HG03280 (cell line): ENCODE data around the gene FOXL3.
"Not testable (repeated sequence)": the region's sequence is repeated elsewhere in the genome, so short reads cannot be mapped to it uniquely, and the experiment has no call there.

Experiments used
- ATAC-seq: cut with Tn5 transposase; IDR thresholded peaks from one replicate; pipeline ENCODE4 v1.9.1; 2021; ENCODE audit warnings: mild to moderate bottlenecking, moderate library complexity; ENCODE audit not compliant: unreplicated experiment

FOXL3 gene

DNA sequence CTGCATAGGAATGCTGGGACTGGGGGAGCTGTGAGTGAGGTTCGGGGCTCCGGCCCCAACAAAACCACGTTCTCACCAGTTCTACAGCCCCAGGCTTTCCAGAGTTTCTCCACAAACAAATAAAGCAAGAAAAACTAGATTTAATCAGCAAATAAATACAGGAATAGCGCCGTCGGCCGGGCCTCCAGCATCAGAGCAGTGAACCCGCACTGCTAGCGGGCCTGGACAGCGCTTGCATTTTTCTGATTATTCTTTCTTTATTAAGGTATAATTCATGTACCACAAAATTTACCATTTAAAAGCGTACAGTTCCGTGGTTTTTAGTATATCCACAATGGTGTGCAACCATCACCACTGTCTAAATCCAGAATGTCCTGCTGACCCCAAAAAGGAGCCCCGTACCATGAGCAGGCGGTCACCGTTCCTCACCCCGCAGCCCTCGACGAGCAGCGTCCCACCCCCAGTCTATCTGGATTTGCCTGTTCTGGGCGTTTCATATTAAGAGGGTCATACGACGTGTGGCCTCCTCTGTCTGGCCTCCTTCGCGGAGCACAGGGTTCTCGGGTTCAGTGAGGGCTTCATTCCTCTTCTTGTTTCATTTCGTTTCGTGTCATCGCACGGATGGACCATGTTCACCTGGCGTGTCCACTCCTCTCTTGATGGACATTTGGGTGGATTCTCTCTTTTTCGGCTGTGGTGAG is 35.5 kb upstream of the FOXL3 start:
- no peak for ATAC-seq

DNA sequence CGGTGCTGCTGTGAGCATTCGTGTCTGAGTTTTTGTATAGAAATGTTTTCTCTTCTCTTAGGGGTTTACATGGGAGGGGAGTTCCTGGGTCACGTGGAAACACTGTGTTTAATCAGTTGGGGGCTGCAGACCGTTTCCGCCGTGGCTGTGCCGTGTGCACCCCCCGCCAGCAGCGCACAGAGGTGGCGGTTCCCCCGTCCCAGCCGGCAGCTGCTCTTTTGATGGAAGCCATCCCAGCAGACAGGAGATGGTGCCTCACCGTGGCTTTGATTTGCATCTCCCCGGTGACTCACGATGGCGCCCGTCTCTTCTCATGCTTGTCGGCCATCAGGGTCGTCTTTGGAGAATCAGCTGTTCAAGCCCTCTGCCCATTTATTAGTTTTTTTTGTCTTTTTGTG is 34.9 kb upstream of the FOXL3 start:
- no peak for ATAC-seq

GRCh38 chr7:255721-256361 is 34.1 kb upstream of the FOXL3 start:
- no peak for ATAC-seq

DNA sequence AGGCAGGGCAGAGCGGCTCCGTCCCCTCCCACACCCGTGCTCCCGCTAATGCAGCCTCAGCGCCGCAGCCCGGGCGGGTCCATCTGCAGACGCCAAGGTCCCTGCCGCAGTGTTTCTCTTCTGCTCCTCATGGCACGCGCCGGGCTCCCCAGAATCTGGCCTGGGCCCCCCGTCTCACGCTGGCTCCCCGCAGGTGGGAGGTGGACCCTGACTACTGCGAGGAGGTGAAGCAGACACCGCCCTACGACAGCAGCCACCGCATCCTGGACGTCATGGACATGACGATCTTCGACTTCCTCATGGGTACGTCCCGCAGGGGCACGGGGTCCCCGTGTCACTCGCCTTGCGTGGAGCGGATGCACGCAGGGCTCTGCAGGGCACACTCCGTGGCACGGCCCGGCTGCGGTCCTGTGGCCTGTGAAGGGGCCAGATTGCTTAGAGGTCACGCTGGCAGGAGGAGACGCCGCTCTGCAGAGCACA is 33.5 kb upstream of the FOXL3 start:
- no peak for ATAC-seq

DNA sequence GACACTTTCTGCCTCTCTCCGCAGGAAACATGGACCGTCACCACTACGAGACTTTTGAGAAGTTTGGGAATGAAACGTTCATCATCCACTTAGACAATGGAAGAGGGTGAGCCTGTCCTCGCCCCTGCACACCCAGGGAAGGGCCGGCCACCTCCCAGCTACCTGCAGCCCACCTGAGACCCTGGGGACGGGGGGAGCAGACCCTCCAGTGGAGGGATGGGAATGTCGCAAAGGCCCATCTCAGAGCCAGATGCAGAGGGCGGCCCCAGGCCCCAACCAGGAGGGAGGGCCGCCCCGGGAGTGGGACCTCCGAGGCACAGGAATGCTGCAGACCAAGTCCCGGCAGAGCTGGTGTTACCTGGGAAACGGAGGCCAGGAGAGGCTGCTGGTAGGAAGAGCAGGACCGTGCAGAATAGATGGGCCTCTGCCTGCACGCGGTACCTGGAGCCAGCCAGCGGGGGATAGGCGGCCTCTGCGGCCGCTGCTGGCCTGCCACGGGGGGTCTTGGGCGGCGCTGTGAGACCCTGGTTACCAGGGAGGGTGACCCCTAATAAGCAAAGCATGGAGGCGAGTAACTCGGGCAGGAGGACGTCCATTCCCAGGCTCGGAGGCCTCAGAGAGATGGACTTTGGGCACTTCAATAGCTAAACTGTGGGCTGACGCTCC is 32.9 kb upstream of the FOXL3 start:
- no peak for ATAC-seq

- no peak for ATAC-seq
Observed at GRCh38 chr7:257647-257992, 32.4 kb upstream of the FOXL3 start.

- ATAC-seq: no peak
Observed at GRCh38 chr7:258476-259190, 31.3 kb upstream of the FOXL3 start.

- no peak for ATAC-seq
Observed at GRCh38 chr7:259191-259505, 30.8 kb upstream of the FOXL3 start.

GRCh38 chr7:259751-260405 is 30.1 kb upstream of the FOXL3 start:
- no peak for ATAC-seq

- ATAC-seq: no peak
Observed at GRCh38 chr7:260441-261281, 29.3 kb upstream of the FOXL3 start.

GRCh38 chr7:261341-262250 is 28.4 kb upstream of the FOXL3 start:
- no peak for ATAC-seq

- ATAC-seq: no peak
Observed at GRCh38 chr7:262251-262572, 27.8 kb upstream of the FOXL3 start.

DNA sequence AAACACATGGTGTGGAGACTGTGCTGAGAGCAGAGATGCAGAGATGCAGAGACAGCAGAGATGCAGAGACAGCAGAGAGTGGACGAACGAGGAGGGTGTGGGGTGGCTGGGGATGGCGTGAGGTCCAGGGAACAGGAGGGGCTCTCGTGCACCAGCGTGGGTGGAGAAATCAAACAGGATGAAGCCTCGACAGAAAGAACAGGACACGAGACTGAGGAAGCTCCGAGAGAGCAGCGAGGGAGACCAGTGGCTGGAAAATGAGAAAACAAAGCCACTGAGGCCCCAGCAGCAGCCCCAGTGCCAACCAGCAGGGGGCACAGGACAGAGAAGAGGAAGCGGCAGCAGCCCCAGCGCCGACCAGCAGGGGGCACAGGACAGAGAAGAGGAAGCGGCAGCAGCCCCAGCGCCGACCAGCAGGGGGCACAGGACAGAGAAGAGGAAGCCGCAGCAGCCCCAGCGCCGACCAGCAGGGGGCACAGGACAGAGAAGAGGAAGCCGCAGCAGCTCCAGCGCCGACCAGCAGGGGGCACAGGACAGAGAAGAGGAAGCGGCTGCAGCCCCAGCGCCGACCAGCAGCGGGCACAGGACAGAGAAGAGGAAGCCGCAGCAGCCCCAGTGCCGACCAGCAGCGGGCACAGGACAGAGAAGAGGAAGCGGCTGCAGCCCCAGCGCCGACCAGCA is 27.2 kb upstream of the FOXL3 start:
- ATAC-seq: not testable (repeated sequence)

GRCh38 chr7:263483-264351 is 26.3 kb upstream of the FOXL3 start:
- not testable (repeated sequence) for ATAC-seq

GRCh38 chr7:264541-265191 is 25.3 kb upstream of the FOXL3 start:
- ATAC-seq: no peak

DNA sequence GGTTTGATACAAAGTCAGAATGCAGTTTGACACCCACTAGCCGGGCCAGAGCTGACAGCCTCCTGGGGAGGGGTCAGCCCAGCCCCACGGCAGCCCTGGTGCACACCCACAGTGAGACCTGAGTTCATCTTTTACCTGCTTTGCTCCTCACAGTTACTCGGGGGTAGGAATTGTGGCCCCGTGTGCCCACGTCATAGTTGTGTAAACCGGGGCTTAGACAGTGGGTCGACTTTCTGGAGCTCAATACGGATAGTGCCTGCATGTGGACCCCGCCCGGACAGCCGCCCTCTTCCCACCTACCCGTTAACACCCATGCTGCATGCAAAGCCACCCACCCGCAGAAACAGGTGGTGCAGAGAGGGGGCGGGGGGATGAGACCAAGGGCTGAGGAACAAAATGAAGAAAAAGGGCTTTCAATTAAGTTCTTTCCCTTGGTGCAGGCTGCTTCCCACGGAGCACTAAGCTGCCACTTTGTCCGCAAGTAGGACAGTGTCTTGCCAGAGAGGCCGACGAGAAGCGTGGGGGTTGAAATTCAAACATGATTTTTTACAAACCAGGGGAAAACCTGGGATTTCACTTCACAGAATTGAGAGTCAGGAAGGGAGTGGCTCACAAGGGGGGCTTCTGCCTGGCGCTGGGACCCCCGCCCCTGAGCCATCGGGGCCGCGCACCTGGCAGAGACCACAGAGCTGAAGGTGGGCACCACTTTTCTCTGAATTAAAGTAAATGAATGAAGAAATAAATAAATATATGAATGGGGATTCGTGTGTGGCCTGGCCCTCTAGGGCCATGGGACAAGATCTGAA is 24.6 kb upstream of the FOXL3 start:
- no peak for ATAC-seq
